Measurements from ENCODE around the gene NAT16. TPM values are rescaled to one million over a fixed set of nuclear protein-coding genes. Genes with fewer than 3 reads are reported as not detected.
A peak's percentile ranks its signal among the peaks of the same experiment; 100 is the strongest.

The NAT16 gene
- total and polyA plus RNA-seq, 2 of the 13 experiments (the other 11 are each of a cell fraction or from before 2014, with no cell fraction given) = 0.04 TPM; not detected in 1

DNA sequence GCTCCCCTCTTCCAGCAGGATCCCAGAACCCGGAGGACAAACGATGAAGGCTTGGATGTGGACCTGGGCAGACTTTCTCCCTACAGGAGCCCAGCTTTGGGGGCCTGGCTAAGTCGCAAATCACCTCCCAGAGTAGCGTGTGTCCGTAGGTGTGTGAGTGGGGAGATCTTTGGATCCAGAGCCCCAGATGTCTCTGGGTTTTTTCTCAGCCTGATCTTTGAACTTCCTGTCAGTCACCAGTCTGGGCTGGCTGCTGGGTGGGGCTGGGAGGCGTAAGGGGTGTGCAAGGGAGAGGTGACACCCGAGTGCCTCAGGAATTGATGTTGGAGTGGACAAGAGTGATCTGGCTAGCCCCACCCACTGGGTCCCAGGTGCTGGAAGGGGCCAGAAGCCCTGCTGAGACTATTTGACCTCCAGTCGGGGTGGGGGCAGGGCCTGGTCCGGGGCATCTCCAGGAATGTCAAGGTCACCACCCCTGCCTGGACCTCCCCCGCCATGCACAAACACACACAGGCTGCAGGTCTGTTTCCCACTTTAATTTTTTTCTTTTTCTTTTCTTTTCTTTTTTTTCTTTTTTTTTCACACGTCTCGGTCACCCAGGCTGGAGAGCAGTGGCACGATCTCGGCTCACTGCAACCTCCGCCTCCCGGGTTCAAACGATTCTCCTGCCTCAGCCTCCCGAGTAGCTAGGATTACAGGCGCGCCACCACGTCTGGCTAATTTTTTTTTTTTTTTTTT lies 20.9 kb upstream of the NAT16 start, which contains the start of gene MOGAT3 (continued):
- TF ChIP-seq ELK4 (CRISPR knock-in tag; IDR thresholded peaks at IDR 0.05; ENCODE audit: borderline replicate concordance) = no peak
- peak; percentile 77; the same call in 1 of the 2 replicates for TF ChIP-seq DR1 (CRISPR knock-in tag; IDR thresholded peaks at IDR 0.05)
- no peak for TF ChIP-seq ZNF562 (CRISPR knock-in tag; IDR thresholded peaks at IDR 0.05; ENCODE audit: borderline replicate concordance)
- no peak for TF ChIP-seq ZNF782 (CRISPR knock-in tag; IDR thresholded peaks at IDR 0.05; ENCODE audit: borderline replicate concordance)
- 0 out of 2 replicates have a peak, but pooled peaks have one; percentile 16 for TF ChIP-seq SALL2 (CRISPR knock-in tag; IDR thresholded peaks at IDR 0.05)
- TF ChIP-seq ZNF598 (CRISPR knock-in tag; IDR thresholded peaks at IDR 0.05; ENCODE audit: borderline replicate concordance) = peak; percentile 38; the same call in 1 of the 2 replicates
- TF ChIP-seq NFE2L1 (CRISPR knock-in tag; IDR thresholded peaks at IDR 0.05; ENCODE audit: borderline replicate concordance) = no peak
- TF ChIP-seq ZNF781 (CRISPR knock-in tag; IDR thresholded peaks at IDR 0.05; ENCODE audit: borderline replicate concordance, not compliant biosample characterization) = peak; percentile 89
- 0 out of 2 replicates have a peak, but pooled peaks have one; percentile 28 for TF ChIP-seq ZNF414 (CRISPR knock-in tag; IDR thresholded peaks at IDR 0.05)
- no peak for TF ChIP-seq HDAC6 (IDR thresholded peaks at IDR 0.05; ENCODE audit: low read depth, low read length)
- no peak; the same call in 1 of the 2 replicates for TF ChIP-seq ZNF879 (CRISPR knock-in tag; IDR thresholded peaks at IDR 0.05)
- TF ChIP-seq, protein P1, sequence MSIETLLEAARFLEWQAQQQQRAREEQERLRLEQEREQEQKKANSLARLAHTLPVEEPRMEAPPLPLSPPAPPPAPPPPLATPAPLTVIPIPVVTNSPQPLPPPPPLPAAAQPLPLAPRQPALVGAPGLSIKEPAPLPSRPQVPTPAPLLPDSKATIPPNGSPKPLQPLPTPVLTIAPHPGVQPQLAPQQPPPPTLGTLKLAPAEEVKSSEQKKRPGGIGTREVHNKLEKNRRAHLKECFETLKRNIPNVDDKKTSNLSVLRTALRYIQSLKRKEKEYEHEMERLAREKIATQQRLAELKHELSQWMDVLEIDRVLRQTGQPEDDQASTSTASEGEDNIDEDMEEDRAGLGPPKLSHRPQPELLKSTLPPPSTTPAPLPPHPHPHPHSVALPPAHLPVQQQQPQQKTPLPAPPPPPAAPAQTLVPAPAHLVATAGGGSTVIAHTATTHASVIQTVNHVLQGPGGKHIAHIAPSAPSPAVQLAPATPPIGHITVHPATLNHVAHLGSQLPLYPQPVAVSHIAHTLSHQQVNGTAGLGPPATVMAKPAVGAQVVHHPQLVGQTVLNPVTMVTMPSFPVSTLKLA (IDR thresholded peaks at IDR 0.05) = 0 out of 2 replicates have a peak, but pooled peaks have one; percentile 17
- TF ChIP-seq, protein P2, sequence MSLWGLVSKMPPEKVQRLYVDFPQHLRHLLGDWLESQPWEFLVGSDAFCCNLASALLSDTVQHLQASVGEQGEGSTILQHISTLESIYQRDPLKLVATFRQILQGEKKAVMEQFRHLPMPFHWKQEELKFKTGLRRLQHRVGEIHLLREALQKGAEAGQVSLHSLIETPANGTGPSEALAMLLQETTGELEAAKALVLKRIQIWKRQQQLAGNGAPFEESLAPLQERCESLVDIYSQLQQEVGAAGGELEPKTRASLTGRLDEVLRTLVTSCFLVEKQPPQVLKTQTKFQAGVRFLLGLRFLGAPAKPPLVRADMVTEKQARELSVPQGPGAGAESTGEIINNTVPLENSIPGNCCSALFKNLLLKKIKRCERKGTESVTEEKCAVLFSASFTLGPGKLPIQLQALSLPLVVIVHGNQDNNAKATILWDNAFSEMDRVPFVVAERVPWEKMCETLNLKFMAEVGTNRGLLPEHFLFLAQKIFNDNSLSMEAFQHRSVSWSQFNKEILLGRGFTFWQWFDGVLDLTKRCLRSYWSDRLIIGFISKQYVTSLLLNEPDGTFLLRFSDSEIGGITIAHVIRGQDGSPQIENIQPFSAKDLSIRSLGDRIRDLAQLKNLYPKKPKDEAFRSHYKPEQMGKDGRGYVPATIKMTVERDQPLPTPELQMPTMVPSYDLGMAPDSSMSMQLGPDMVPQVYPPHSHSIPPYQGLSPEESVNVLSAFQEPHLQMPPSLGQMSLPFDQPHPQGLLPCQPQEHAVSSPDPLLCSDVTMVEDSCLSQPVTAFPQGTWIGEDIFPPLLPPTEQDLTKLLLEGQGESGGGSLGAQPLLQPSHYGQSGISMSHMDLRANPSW (CRISPR knock-in tag; IDR thresholded peaks at IDR 0.05; ENCODE audit: borderline replicate concordance) = 0 out of 2 replicates have a peak, but pooled peaks have one; percentile 38
- TF ChIP-seq, protein P3, sequence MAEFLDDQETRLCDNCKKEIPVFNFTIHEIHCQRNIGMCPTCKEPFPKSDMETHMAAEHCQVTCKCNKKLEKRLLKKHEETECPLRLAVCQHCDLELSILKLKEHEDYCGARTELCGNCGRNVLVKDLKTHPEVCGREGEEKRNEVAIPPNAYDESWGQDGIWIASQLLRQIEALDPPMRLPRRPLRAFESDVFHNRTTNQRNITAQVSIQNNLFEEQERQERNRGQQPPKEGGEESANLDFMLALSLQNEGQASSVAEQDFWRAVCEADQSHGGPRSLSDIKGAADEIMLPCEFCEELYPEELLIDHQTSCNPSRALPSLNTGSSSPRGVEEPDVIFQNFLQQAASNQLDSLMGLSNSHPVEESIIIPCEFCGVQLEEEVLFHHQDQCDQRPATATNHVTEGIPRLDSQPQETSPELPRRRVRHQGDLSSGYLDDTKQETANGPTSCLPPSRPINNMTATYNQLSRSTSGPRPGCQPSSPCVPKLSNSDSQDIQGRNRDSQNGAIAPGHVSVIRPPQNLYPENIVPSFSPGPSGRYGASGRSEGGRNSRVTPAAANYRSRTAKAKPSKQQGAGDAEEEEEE (CRISPR knock-in tag; IDR thresholded peaks at IDR 0.05; ENCODE audit: borderline replicate concordance) = no peak
- TF ChIP-seq, protein P4, sequence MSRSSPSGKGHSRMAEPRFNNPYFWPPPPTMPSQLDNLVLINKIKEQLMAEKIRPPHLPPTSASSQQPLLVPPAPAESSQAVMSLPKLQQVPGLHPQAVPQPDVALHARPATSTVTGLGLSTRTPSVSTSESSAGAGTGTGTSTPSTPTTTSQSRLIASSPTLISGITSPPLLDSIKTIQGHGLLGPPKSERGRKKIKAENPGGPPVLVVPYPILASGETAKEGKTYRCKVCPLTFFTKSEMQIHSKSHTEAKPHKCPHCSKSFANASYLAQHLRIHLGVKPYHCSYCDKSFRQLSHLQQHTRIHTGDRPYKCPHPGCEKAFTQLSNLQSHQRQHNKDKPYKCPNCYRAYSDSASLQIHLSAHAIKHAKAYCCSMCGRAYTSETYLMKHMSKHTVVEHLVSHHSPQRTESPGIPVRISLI (CRISPR knock-in tag; IDR thresholded peaks at IDR 0.05; ENCODE audit: borderline replicate concordance) = peak; percentile 88
- no peak for TF ChIP-seq IKZF4 (CRISPR knock-in tag; IDR thresholded peaks at IDR 0.05; ENCODE audit: borderline replicate concordance, low read depth, not compliant biosample characterization)
- TF ChIP-seq PCBP1 (IDR thresholded peaks at IDR 0.05; ENCODE audit: borderline replicate concordance, low read depth, low read length) = no peak
- TF ChIP-seq TBX3 (IDR thresholded peaks at IDR 0.05; ENCODE audit: borderline replicate concordance) = peak; percentile 82; the same call in 1 of the 2 replicates
